ENCODE results near the gene GAS7.
"Not testable (repeated sequence)": the region's sequence is repeated elsewhere in the genome, so short reads cannot be mapped to it uniquely, and the experiment has no call there.

Gene GAS7

GRCh38 chr17:10021272-10021984 is 177.0 kb downstream of the GAS7 start:
- no peak for DNase-seq (ENCODE audit: low spot score)

- DNase-seq (ENCODE audit: low spot score), result no peak
Observed at GRCh38 chr17:10019941-10020451, 178.4 kb downstream of the GAS7 start.

GRCh38 chr17:10018461-10018891 is 179.9 kb downstream of the GAS7 start:
- DNase-seq (ENCODE audit: low spot score), result no peak

- not testable (repeated sequence) for DNase-seq (ENCODE audit: low spot score)
Observed at GRCh38 chr17:10016958-10017570, 181.3 kb downstream of the GAS7 start.

- DNase-seq (ENCODE audit: low spot score), result no peak
Observed at GRCh38 chr17:10013365-10014112, 184.9 kb downstream of the GAS7 start.

GRCh38 chr17:10010752-10011151 is 187.7 kb downstream of the GAS7 start:
- DNase-seq (ENCODE audit: low spot score), result no peak

GRCh38 chr17:10003705-10004104 is 194.7 kb downstream of the GAS7 start:
- DNase-seq (ENCODE audit: low spot score), result no peak

GRCh38 chr17:10002567-10003360 is 195.6 kb downstream of the GAS7 start:
- DNase-seq (ENCODE audit: low spot score), result not testable (repeated sequence)

- DNase-seq (ENCODE audit: low spot score), result no peak
Observed at GRCh38 chr17:10001306-10001873, 197.0 kb downstream of the GAS7 start.

- no peak for DNase-seq (ENCODE audit: low spot score)
Observed at GRCh38 chr17:9999919-10000695, 198.3 kb downstream of the GAS7 start.

GRCh38 chr17:9998060-9998459 is 200.3 kb downstream of the GAS7 start:
- DNase-seq (ENCODE audit: low spot score), result no peak

GRCh38 chr17:9994761-9995160 is 203.6 kb downstream of the GAS7 start:
- no peak for DNase-seq (ENCODE audit: low spot score)

- DNase-seq (ENCODE audit: low spot score), result no peak
Observed at GRCh38 chr17:9991796-9992195, 206.6 kb downstream of the GAS7 start.

GRCh38 chr17:9991351-9991750 is 207.1 kb downstream of the GAS7 start:
- no peak for DNase-seq (ENCODE audit: low spot score)

- DNase-seq (ENCODE audit: low spot score), result peak; percentile 28
Observed at GRCh38 chr17:9987779-9988585, 210.4 kb downstream of the GAS7 start.

- no peak for DNase-seq (ENCODE audit: low spot score)
Observed at GRCh38 chr17:9986754-9987382, 211.5 kb downstream of the GAS7 start.

- no peak for DNase-seq (ENCODE audit: low spot score)
Observed at GRCh38 chr17:9985646-9986045, 212.8 kb downstream of the GAS7 start.

GRCh38 chr17:9984768-9985167 is 213.6 kb downstream of the GAS7 start:
- DNase-seq (ENCODE audit: low spot score), result no peak

GRCh38 chr17:9982159-9982558 is 216.2 kb downstream of the GAS7 start:
- no peak for DNase-seq (ENCODE audit: low spot score)

All from CD4-positive, alpha-beta T cell treated with Interleukin-2 at 100 ng/mL for 4 hours (primary cell).